Ascending aorta (tissue), 2 donors: ENCODE data around the gene IL1A. TPM values are rescaled to one million over a fixed set of nuclear protein-coding genes. Genes with fewer than 3 reads are reported as not detected.

Experiments
- DNase-seq, 2 donors: peaks; one replicate each; pipeline ENCODE4 v3.0.0-alpha.2; 2019; ENCODE audit warnings: low spot score in 2 of 2
- H3K27ac ChIP-seq, 2 donors: fragments of 200-600 bp; sonication (generic); one replicate each; pipeline ENCODE4 v1.5.1; 2016 to 2017; ENCODE audit warnings: mild to moderate bottlenecking in 1 of 2
- H3K27me3 ChIP-seq: fragments of 200-600 bp; sonication (generic); one replicate; pipeline ENCODE4 v1.5.1; 2017
- H3K36me3 ChIP-seq, 2 donors: fragments of 200-600 bp; sonication (generic); one replicate each; pipeline ENCODE4 v1.5.1; 2016
- H3K4me1 ChIP-seq, 2 donors: fragments of 200-600 bp; sonication (generic); one replicate each; pipeline ENCODE4 v1.5.1; 2016 to 2017; ENCODE audit warnings: mild to moderate bottlenecking in 1 of 2
- H3K4me3 ChIP-seq, 2 donors: fragments of 200-600 bp; sonication (generic); one replicate each; pipeline ENCODE4 v1.5.1; 2016 to 2017; ENCODE audit warnings: mild to moderate bottlenecking in 1 of 2
- H3K9me3 ChIP-seq, 2 donors: fragments of 200-600 bp; sonication (generic); one replicate each; pipeline ENCODE4 v1.5.1; 2016
- CTCF ChIP-seq, 3 experiments: fragments of 200-600 bp in 2 of 3; fragments of 450-650 bp in 1 of 3; sonication (generic) in 2 of 3; IDR thresholded peaks; one replicate each; pipeline ENCODE4 v1.5.1; 2016 to 2019; ENCODE audit warnings: antibody characterized with exemption in 3 of 3, mild to moderate bottlenecking in 1 of 3, moderate library complexity in 1 of 3
- intact Hi-C: fragments of 100-400 bp; cut with DNase I; formaldehyde crosslinking; loops from one replicate; pipeline ENCODE4 v1.15.1; 2023
- total RNA-seq: library from RNA; depleted of rRNA; stranded (reverse); fragments of >200 nt; gene quantifications from one replicate; pipeline ENCODE4 v1.1.0, GENCODE V29; 2016

IL1A gene
- total RNA-seq, 1 donor from 2014 or later = not detected

GRCh38 chr2:112740527-112740926, 43.8 kb downstream of the IL1A start:
- intact Hi-C loops = no loop called here
- no peak overlapping the region for H3K4me3 ChIP-seq
- H3K36me3 ChIP-seq = no peaks in the 10 kb centered on the region
- H3K27ac ChIP-seq = no peak overlapping the region
- H3K9me3 ChIP-seq = no peaks in the 10 kb centered on the region
- TF ChIP-seq CTCF (IDR thresholded peaks at IDR 0.05) = no peak
- no peaks in the 10 kb centered on the region for H3K27me3 ChIP-seq
- H3K4me1 ChIP-seq = no peaks in the 10 kb centered on the region
- no peak for DNase-seq

- no peak for DNase-seq
- H3K4me1 ChIP-seq = no peaks in the 10 kb centered on the region
- no peak for TF ChIP-seq CTCF (IDR thresholded peaks at IDR 0.05)
- H3K9me3 ChIP-seq = no peaks in the 10 kb centered on the region
- intact Hi-C loops = no loop called here
- H3K27me3 ChIP-seq = no peaks in the 10 kb centered on the region
- no peak overlapping the region for H3K4me3 ChIP-seq
- H3K27ac ChIP-seq = no peak overlapping the region
- H3K36me3 ChIP-seq = no peaks in the 10 kb centered on the region
Observed at GRCh38 chr2:112737542-112738232, 46.6 kb downstream of the IL1A start.

- H3K27ac ChIP-seq = no peak overlapping the region
- intact Hi-C loops = no loop called here
- no peaks in the 10 kb centered on the region for H3K4me1 ChIP-seq
- H3K4me3 ChIP-seq = no peak overlapping the region
- H3K9me3 ChIP-seq = no peaks in the 10 kb centered on the region
- no peak for DNase-seq
- TF ChIP-seq CTCF (IDR thresholded peaks at IDR 0.05) = no peak
- no peaks in the 10 kb centered on the region for H3K27me3 ChIP-seq
- H3K36me3 ChIP-seq = no peaks in the 10 kb centered on the region
Observed at GRCh38 chr2:112733871-112734270, 50.4 kb downstream of the IL1A start.

GRCh38 chr2:112733456-112733855, 50.8 kb downstream of the IL1A start:
- no peak for DNase-seq
- Histone ChIP-seq H3K9me3 (no peaks in the 10 kb centered on the region), H3K36me3 (no peaks in the 10 kb centered on the region), H3K27me3 (no peaks in the 10 kb centered on the region), H3K4me1 (no peaks in the 10 kb centered on the region), H3K27ac (no peak overlapping the region), H3K4me3 (no peak overlapping the region)
- TF ChIP-seq CTCF (IDR thresholded peaks at IDR 0.05) = no peak
- intact Hi-C loops = no loop called here

- H3K9me3 ChIP-seq = no peaks in the 10 kb centered on the region
- intact Hi-C loops = no loop called here
- no peaks in the 10 kb centered on the region for H3K27me3 ChIP-seq
- no peak for DNase-seq
- no peaks in the 10 kb centered on the region for H3K36me3 ChIP-seq
- H3K4me3 ChIP-seq = no peak overlapping the region
- TF ChIP-seq CTCF (IDR thresholded peaks at IDR 0.05) = no peak
- no peak overlapping the region for H3K27ac ChIP-seq
- no peaks in the 10 kb centered on the region for H3K4me1 ChIP-seq
Observed at GRCh38 chr2:112731479-112731878, 52.8 kb downstream of the IL1A start.

- Histone ChIP-seq H3K27ac (no peak overlapping the region), H3K36me3 (no peaks in the 10 kb centered on the region), H3K4me1 (no peaks in the 10 kb centered on the region), H3K9me3 (no peaks in the 10 kb centered on the region), H3K27me3 (no peaks in the 10 kb centered on the region), H3K4me3 (no peak overlapping the region)
- intact Hi-C loops = no loop called here
- TF ChIP-seq CTCF (IDR thresholded peaks at IDR 0.05) = no peak
- DNase-seq = no peak
Observed at GRCh38 chr2:112730791-112731190, 53.5 kb downstream of the IL1A start.
